ENCODE measurements around the gene NMNAT2. TPM values are rescaled to one million over a fixed set of nuclear protein-coding genes. Genes with fewer than 3 reads are reported as not detected.

The NMNAT2 gene
- total and polyA plus RNA-seq, 10 of the 15 experiments (the other 5 are each of a cell fraction or from before 2014, with no cell fraction given): 0.02 to 2.0 (median 0.60) TPM

GRCh38 chr1:183290628-183291027 lies 127.6 kb downstream of the NMNAT2 start (continued):
- no peak for TF ChIP-seq PRDM15 (CRISPR knock-in tag; IDR thresholded peaks at IDR 0.05)
- no peak for TF ChIP-seq E2F4 (IDR thresholded peaks at IDR 0.05; ENCODE audit: low read depth, low read length)
- TF ChIP-seq NRF1 (conservative IDR thresholded peaks at IDR 0.05; ENCODE audit: low read depth, low read length): no peak
- TF ChIP-seq ZBTB4 (CRISPR knock-in tag; IDR thresholded peaks at IDR 0.05): no peak

All from GM12878 (cell line).